Osteocyte (in vitro differentiated cells): Measurements from ENCODE around the gene AGTR1. TPM values are rescaled to one million over a fixed set of nuclear protein-coding genes. Genes with fewer than 3 reads are reported as not detected.

Experiments
- DNase-seq: peaks from one replicate; pipeline ENCODE4 v3.0.0; 2021; ENCODE audit warnings: mixed read lengths; ENCODE audit not compliant: unreplicated experiment; ENCODE audit errors: extremely low spot score
- H3K27ac Mint-ChIP-seq: one replicate; pipeline ENCODE4 v1.8.0; 2021; ENCODE audit warnings: mild to moderate bottlenecking, mixed read lengths; ENCODE audit not compliant: unreplicated experiment
- H3K27me3 Mint-ChIP-seq: one replicate; pipeline ENCODE4 v1.8.0; 2021; ENCODE audit warnings: mixed read lengths; ENCODE audit not compliant: unreplicated experiment
- H3K36me3 Mint-ChIP-seq: one replicate; pipeline ENCODE4 v1.8.0; 2021; ENCODE audit warnings: mixed read lengths; ENCODE audit not compliant: unreplicated experiment
- H3K4me1 Mint-ChIP-seq: one replicate; pipeline ENCODE4 v1.8.0; 2021; ENCODE audit warnings: mixed read lengths; ENCODE audit not compliant: unreplicated experiment
- H3K4me3 Mint-ChIP-seq: one replicate; pipeline ENCODE4 v1.8.0; 2021; ENCODE audit warnings: mild to moderate bottlenecking, moderate library complexity, mixed read lengths; ENCODE audit not compliant: unreplicated experiment
- H3K9me3 Mint-ChIP-seq: one replicate; pipeline ENCODE4 v1.8.0; 2021; ENCODE audit warnings: mixed read lengths; ENCODE audit not compliant: unreplicated experiment
- CTCF ChIP-seq: fragments of 200-600 bp; sonication (generic); IDR thresholded peaks from 2 replicates; pipeline ENCODE4 v1.5.0; 2021; ENCODE audit warnings: antibody characterized with exemption, mild to moderate bottlenecking, moderate library complexity
- total RNA-seq: library from RNA; stranded (reverse); gene quantifications from 2 replicates; pipeline ENCODE4 v1.2.1, GENCODE V29; 2021

Gene AGTR1
- total RNA-seq, 1 donor from 2014 or later, result 2.0 TPM

GRCh38 chr3:148739720-148740119, 42.0 kb downstream of the AGTR1 start:
- H3K4me1 Mint-ChIP-seq, result peaks cover 6% of the 10 kb centered on the region
- DNase-seq, result no peak
- H3K4me3 Mint-ChIP-seq, result no peak overlapping the region
- no peak overlapping the region for H3K27ac Mint-ChIP-seq
- no peaks in the 10 kb centered on the region for H3K36me3 Mint-ChIP-seq
- H3K9me3 Mint-ChIP-seq, result no peaks in the 10 kb centered on the region
- TF ChIP-seq CTCF, result no peak
- H3K27me3 Mint-ChIP-seq, result no peaks in the 10 kb centered on the region

- H3K36me3 Mint-ChIP-seq, result no peaks in the 10 kb centered on the region
- H3K9me3 Mint-ChIP-seq, result no peaks in the 10 kb centered on the region
- no peak overlapping the region for H3K4me3 Mint-ChIP-seq
- no peak for DNase-seq
- TF ChIP-seq CTCF, result no peak
- no peaks in the 10 kb centered on the region for H3K27me3 Mint-ChIP-seq
- H3K4me1 Mint-ChIP-seq, result peaks cover 6% of the 10 kb centered on the region
- no peak overlapping the region for H3K27ac Mint-ChIP-seq
These were observed 42.6 kb downstream of the AGTR1 start for GRCh38 chr3:148740291-148740690.

GRCh38 chr3:148741219-148741618, 43.5 kb downstream of the AGTR1 start:
- no peak overlapping the region for H3K27ac Mint-ChIP-seq
- H3K4me1 Mint-ChIP-seq, result peaks cover 3% of the 10 kb centered on the region
- DNase-seq, result no peak
- no peak overlapping the region for H3K4me3 Mint-ChIP-seq
- no peak for TF ChIP-seq CTCF
- H3K36me3 Mint-ChIP-seq, result no peaks in the 10 kb centered on the region
- H3K9me3 Mint-ChIP-seq, result no peaks in the 10 kb centered on the region
- no peaks in the 10 kb centered on the region for H3K27me3 Mint-ChIP-seq

- no peaks in the 10 kb centered on the region for H3K36me3 Mint-ChIP-seq
- no peak for TF ChIP-seq CTCF
- no peak for DNase-seq
- no peak overlapping the region for H3K4me3 Mint-ChIP-seq
- no peaks in the 10 kb centered on the region for H3K4me1 Mint-ChIP-seq
- H3K9me3 Mint-ChIP-seq, result no peaks in the 10 kb centered on the region
- H3K27me3 Mint-ChIP-seq, result no peaks in the 10 kb centered on the region
- H3K27ac Mint-ChIP-seq, result no peak overlapping the region
These were observed 44.4 kb downstream of the AGTR1 start for GRCh38 chr3:148742118-148742517.

GRCh38 chr3:148746053-148746452, 48.4 kb downstream of the AGTR1 start:
- Mint-ChIP-seq H3K4me3 (no peak overlapping the region), H3K27me3 (no peaks in the 10 kb centered on the region), H3K36me3 (no peaks in the 10 kb centered on the region), H3K27ac (no peak overlapping the region), H3K4me1 (no peaks in the 10 kb centered on the region), H3K9me3 (no peaks in the 10 kb centered on the region)
- DNase-seq, result no peak
- TF ChIP-seq CTCF, result no peak
